ENCODE results near the gene TP53TG5. TPM values are rescaled to one million over a fixed set of nuclear protein-coding genes. Genes with fewer than 3 reads are reported as not detected.

The TP53TG5 gene
- polyA plus RNA-seq, 1 donor (not counting 4 experiments of a cell fraction or from before 2014, with no cell fraction given) = not detected

- H2AFZ ChIP-seq (ENCODE audit: control insufficient read depth, low read length) = peak overlapping the region; percentile 91
- TF ChIP-seq EZH2 (IDR thresholded peaks at IDR 0.05; ENCODE audit: low read length) (no peak), CTCF (optimal IDR thresholded peaks at IDR 0.05 in 1 of 3, IDR thresholded peaks at IDR 0.05 in 1 of 3, conservative IDR thresholded peaks at IDR 0.05 in 1 of 3; ENCODE audit: extremely low read depth in 1 of 3, insufficient read depth in 2 of 3, low read length in 3 of 3) (no peak)
- peaks cover 23% of the 10 kb centered on the region for H3K4me1 ChIP-seq (ENCODE audit: control insufficient read depth, extremely low read depth, insufficient read depth, low read length)
- dilution Hi-C loops (cut with MboI; ENCODE audit: extremely low pct_ligation_motif_present, low sequenced_read_pairs) = no loop called here
- H3K27me3 ChIP-seq (ENCODE audit: control insufficient read depth, extremely low read depth, insufficient read depth, low read length) = no peaks in the 10 kb centered on the region
- H3K9ac ChIP-seq (ENCODE audit: control insufficient read depth, extremely low read depth, insufficient read depth, low read length) = peak overlapping the region; percentile 95
- peaks cover 12 to 23% of the 10 kb centered on the region in 2 experiments for H3K36me3 ChIP-seq (ENCODE audit: control insufficient read depth in 2 of 2, extremely low read depth in 1 of 2, insufficient read depth in 2 of 2, low read length in 2 of 2)
- no peaks in the 10 kb centered on the region for H3K9me3 ChIP-seq (ENCODE audit: control insufficient read depth, low read depth, low read length)
- H3K4me3 ChIP-seq (ENCODE audit: control insufficient read depth in 2 of 3, extremely low read depth in 1 of 3, insufficient read depth in 2 of 3, low read depth in 1 of 3, low read length in 3 of 3) = peak overlapping the region; percentile 85
- H4K20me1 ChIP-seq (ENCODE audit: control insufficient read depth, extremely low read depth, insufficient read depth, low read length) = no peaks in the 10 kb centered on the region
- H3K79me2 ChIP-seq (ENCODE audit: control insufficient read depth, insufficient read depth, low read length) = peaks cover 19% of the 10 kb centered on the region
- peak overlapping the region; percentile 97 for H3K27ac ChIP-seq (ENCODE audit: control insufficient read depth, insufficient read depth, low read length)
- no peaks in the 10 kb centered on the region for H3K9me1 ChIP-seq (ENCODE audit: control insufficient read depth, extremely low read depth, insufficient read depth, low read length)
- no peak for FAIRE-seq
- DNase-seq (ENCODE audit: low read depth, low spot score) = no peak
- peak overlapping the region; percentile 89 for H3K4me2 ChIP-seq (ENCODE audit: control insufficient read depth, extremely low read depth, insufficient read depth, low read depth, low read length)
These were observed 14.3 kb downstream of the TP53TG5 start for GRCh38 chr20:45363611-45364492.

GRCh38 chr20:45362804-45363610 is 15.1 kb downstream of the TP53TG5 start, which contains the start of gene SYS1:
TSS of gene SYS1 (plus strand) at chr20:45363156. CDS start at chr20:45363532, 376 bp downstream.
- Histone ChIP-seq H3K9me1 (ENCODE audit: control insufficient read depth, extremely low read depth, insufficient read depth, low read length) (no peaks in the 10 kb centered on the region), H4K20me1 (ENCODE audit: control insufficient read depth, extremely low read depth, insufficient read depth, low read length) (no peaks in the 10 kb centered on the region), H2AFZ (ENCODE audit: control insufficient read depth, low read length) (peak within 1 kb of the TSS; percentile 91), H3K9me3 (ENCODE audit: control insufficient read depth, low read depth, low read length) (no peaks in the 10 kb centered on the region), H3K4me3 (ENCODE audit: control insufficient read depth in 2 of 3, extremely low read depth in 1 of 3, insufficient read depth in 2 of 3, low read depth in 1 of 3, low read length in 3 of 3) (peak within 1 kb of the TSS; percentile 85), H3K4me1 (ENCODE audit: control insufficient read depth, extremely low read depth, insufficient read depth, low read length) (peaks cover 32% of the 10 kb centered on the region), H3K27ac (ENCODE audit: control insufficient read depth, insufficient read depth, low read length) (peak within 1 kb of the TSS; percentile 97), H3K9ac (ENCODE audit: control insufficient read depth, extremely low read depth, insufficient read depth, low read length) (peak within 1 kb of the TSS; percentile 95), H3K27me3 (ENCODE audit: control insufficient read depth, extremely low read depth, insufficient read depth, low read length) (no peaks in the 10 kb centered on the region), H3K36me3 (ENCODE audit: control insufficient read depth in 2 of 2, extremely low read depth in 1 of 2, insufficient read depth in 2 of 2, low read length in 2 of 2) (peaks cover 8 to 23% of the 10 kb centered on the region in 2 experiments), H3K79me2 (ENCODE audit: control insufficient read depth, insufficient read depth, low read length) (peaks cover 19% of the 10 kb centered on the region), H3K4me2 (ENCODE audit: control insufficient read depth, extremely low read depth, insufficient read depth, low read depth, low read length) (peak within 1 kb of the TSS; percentile 90)
- FAIRE-seq = peak; percentile 46
- peak; percentile 95 for DNase-seq (ENCODE audit: low read depth, low spot score)
- dilution Hi-C loops (cut with MboI; ENCODE audit: extremely low pct_ligation_motif_present, low sequenced_read_pairs) = no loop called here
- TF ChIP-seq CTCF (optimal IDR thresholded peaks at IDR 0.05 in 1 of 3, IDR thresholded peaks at IDR 0.05 in 1 of 3, conservative IDR thresholded peaks at IDR 0.05 in 1 of 3; ENCODE audit: extremely low read depth in 1 of 3, insufficient read depth in 2 of 3, low read length in 3 of 3) (peak; percentile 81 to 93 (median 93)), EZH2 (IDR thresholded peaks at IDR 0.05; ENCODE audit: low read length) (no peak)

Data from keratinocyte (primary cell).